ENCODE data around the gene OR52L1. TPM values are rescaled to one million over a fixed set of nuclear protein-coding genes. Genes with fewer than 3 reads are reported as not detected.

The OR52L1 gene
- total RNA-seq: not detected in 2 replicates

GRCh38 chr11:5986885-5987284 is at the start of gene OR52L1:
Gene OR52L1, minus strand, starts transcription at chr11:5986985. Its CDS starts 55 bp downstream, at chr11:5986930.

DNA sequence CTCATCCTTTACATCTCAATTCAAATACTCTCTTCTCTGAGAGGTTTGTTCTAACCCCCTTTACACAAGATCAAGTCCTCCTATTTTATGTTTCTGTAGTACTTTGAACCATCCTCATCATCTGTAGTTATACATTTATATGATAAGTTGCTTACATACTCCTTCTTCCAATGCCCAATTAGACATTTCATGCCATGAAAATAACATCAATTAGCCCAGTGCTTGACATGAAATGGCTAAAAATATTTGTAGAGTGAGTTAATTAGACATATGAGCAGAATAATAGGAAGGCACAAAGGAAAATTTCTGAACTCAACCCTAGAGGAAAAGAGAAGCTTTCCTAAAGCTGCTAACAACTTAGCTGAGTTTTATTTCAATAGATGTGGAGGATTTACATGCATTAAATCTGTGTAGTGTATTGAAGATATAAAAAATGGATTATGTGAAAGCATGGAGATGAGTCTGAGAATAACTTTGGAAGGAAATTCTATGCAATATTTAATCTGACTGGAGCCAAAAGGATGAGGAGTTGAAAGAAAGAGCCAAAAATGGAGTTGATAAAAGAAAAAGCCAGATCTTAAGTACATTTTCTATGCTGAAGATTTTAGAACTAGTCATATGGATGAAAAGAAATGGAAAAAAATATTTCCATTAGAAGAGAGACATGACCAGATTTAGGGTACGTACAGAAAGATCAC is 44.1 kb upstream of the OR52L1 start, which contains the start of gene OR56A1:
OR56A1 (minus strand) TSS at position 51 of the 698 bp plus-strand sequence. CDS start 3,066 bp downstream, outside the sequence.

DNA sequence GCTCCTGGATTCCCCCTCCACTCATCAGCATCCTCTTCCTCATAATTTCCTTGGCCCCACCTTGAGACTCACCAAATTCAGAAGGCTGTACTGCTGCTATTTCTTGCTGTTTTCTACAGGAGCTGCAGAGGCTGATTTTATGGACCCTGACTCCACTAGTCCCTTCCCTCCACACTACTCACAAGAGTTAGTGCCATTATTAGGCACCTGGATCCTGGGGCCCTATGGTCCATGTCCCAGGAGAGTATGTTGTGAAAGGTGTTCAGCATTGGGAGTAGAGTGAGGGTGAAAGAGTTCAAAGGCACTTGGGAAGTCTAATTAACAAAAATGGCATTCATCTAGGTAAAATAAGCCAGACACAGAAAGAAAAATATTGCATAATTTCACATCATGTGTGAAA is 20.1 kb upstream of the OR52L1 start, which contains the start of gene OR56A4:
OR56A4 (minus strand) TSS at position 101 of the 400 bp plus-strand sequence. CDS start 3,954 bp downstream, outside the sequence.

DNA sequence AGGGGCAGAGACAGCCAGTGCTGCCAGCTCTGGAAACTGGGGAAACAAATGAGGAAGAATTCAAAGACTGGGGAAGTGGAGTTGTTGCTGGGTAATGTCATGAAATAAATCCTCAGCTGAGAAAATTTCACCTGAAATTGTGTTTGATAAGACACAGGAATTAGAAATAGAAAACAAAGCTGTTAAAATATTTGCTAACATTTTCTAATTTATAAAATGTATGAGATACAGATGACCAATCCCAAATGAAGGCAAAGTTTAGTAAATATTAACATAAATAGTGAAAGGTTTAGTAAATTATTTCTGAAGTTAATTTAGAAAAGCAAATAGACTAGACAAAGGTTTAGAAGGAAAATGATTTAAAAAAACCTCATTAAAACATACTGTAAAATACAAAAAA is 18.4 kb downstream of the OR52L1 start, which contains the start of gene OR56A5:
OR56A5 (minus strand) TSS at position 101 of the 400 bp plus-strand sequence; CDS start at position 101, 0 bp downstream.

GRCh38 chr11:5941951-5942350 is 44.8 kb downstream of the OR52L1 start, which contains the start of gene OR56A3:
Gene OR56A3, plus strand, starts transcription at chr11:5942251. Its CDS starts 5,096 bp downstream, at chr11:5947347.

Other genes starting within 250 kb of the OR52L1 start
- gene OR52N4, start 232.7 kb downstream of the OR52L1 start, total RNA-seq: not detected in 2 replicates
- gene OR52N5, start 203.6 kb downstream of the OR52L1 start, total RNA-seq: not detected in 2 replicates
- not detected in 2 replicates for gene OR52N1, start 195.7 kb downstream of the OR52L1 start, total RNA-seq
- gene OR52N2, start 178.1 kb downstream of the OR52L1 start, total RNA-seq: not detected in 2 replicates
- gene OR52E6, start 145.1 kb downstream of the OR52L1 start, total RNA-seq: not detected in 2 replicates
- gene OR52E8, start 129.3 kb downstream of the OR52L1 start, total RNA-seq: not detected in 2 replicates
- not detected in 2 replicates for gene OR52E4, start 106.4 kb downstream of the OR52L1 start, total RNA-seq
- not detected in 2 replicates for gene OR52E5, start 93.8 kb downstream of the OR52L1 start, total RNA-seq
- gene OR56A3, start 44.7 kb downstream of the OR52L1 start, total RNA-seq: not detected in 2 replicates
- gene OR56A5, start 18.5 kb downstream of the OR52L1 start, total RNA-seq: not detected in 2 replicates
- not detected in 2 replicates for gene OR56A4, start 20.0 kb upstream of the OR52L1 start, total RNA-seq
- gene OR56A1, start 43.8 kb upstream of the OR52L1 start, total RNA-seq: not detected in 2 replicates
- not detected in 2 replicates for gene OR56B4, start 120.7 kb upstream of the OR52L1 start, total RNA-seq
- gene OR52B2, start 183.3 kb upstream of the OR52L1 start, total RNA-seq: 0.06 TPM in 1 of 2 replicates, not detected in the other
- not detected in 2 replicates for gene OR52W1, start 212.2 kb upstream of the OR52L1 start, total RNA-seq
- gene C11orf42, start 218.6 kb upstream of the OR52L1 start, total RNA-seq: not detected in 2 replicates
- gene FHIP1B, start 247.7 kb upstream of the OR52L1 start, total RNA-seq: 7.3 and 9.8 TPM in 2 replicates

Measured in aortic smooth muscle cell (primary cell).